HG03139 (cell line): Measurements from ENCODE around the gene OR52K1.
"Not testable (repeated sequence)": the region's sequence is repeated elsewhere in the genome, so short reads cannot be mapped to it uniquely, and the experiment has no call there.

Source experiments
- ATAC-seq: cut with Tn5 transposase; IDR thresholded peaks from one replicate; pipeline ENCODE4 v1.9.1; 2021; ENCODE audit not compliant: unreplicated experiment

The OR52K1 gene

DNA sequence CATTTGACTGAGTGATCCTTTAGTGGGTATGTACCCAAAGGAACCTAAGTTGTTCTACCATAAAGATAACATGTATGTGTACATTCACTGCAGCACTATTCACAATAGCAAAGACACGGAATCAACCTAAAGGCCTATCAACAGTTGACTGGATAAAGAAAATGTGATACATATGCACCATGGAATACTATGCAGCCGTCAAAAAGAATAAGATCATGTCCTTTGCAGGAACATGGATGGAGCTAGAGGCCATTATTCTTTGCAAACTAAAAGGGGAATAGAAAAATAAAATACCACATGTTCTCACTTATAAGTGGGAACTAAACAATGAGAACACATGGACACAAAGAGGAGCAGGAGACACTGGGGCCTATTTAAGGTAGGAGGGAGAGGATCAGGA, 9.0 kb downstream of the OR52K1 start:
- ATAC-seq: not testable (repeated sequence)

DNA sequence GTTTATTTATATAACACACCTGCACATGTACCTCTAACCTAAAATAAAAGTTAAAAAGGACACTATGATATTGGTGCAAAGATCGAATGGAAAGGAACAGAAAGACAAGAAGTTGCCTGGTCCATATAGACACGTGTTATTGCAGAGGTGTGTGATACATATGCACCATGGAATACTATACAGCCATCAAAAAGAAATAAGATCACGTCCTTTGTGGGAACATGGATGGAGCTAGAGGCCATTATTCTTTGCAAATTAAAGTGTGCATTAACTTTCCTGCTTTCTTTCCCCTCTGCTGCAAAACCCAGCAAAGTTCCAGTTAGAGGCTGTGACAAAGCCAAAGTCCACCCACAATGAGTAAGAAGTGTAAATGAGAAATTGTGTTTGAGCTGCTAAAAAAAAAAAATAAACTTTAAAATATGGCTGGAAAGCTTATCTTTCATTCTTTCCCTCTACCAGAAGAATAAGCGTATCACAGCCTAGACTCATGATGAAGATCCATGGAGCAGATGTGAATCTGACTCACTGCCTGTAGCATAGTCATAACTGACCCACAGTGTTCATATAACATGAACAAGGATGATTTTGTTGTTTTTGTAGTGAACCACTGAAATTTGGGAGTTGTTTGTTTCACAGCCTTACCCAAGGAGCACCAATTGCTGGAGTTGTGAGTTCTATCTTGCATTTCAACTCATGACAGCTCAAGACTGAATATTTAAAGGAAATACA, 9.6 kb downstream of the OR52K1 start:
- no peak for ATAC-seq

DNA sequence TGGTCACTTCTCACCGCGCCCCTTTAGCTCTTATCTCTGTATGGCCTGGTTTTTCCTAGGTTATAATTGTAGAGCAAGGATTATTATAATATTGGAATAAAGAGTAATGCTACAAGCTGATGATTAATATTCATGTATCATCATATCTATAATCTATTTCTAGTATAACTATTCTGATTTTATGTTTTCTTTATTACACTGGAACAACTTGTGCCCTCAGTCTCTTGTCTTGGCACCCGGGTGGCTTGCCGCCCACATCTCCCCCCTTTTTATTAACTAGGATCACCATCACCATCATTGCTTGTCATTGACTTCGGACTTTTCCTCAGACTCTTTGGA, 11.0 kb downstream of the OR52K1 start:
- no peak for ATAC-seq

DNA sequence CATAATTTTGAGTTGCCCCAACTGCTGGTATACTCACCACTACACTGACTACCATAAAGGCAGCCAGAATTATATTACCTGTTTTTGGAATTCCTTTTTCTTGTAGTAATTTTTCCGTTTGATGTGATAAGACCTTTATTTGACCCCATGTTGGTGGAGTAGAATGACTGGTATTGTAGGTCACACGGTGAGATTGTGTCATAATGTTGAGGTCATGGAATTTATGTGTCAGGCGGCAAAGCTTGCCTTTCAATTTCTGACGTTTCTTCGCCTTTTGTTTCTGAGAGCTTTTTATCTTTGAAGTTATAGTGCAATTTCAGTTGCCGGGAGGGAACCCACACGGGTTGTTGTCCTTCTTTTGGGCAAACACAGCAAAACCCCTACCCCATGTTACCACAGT, 13.0 kb downstream of the OR52K1 start:
- no peak for ATAC-seq

DNA sequence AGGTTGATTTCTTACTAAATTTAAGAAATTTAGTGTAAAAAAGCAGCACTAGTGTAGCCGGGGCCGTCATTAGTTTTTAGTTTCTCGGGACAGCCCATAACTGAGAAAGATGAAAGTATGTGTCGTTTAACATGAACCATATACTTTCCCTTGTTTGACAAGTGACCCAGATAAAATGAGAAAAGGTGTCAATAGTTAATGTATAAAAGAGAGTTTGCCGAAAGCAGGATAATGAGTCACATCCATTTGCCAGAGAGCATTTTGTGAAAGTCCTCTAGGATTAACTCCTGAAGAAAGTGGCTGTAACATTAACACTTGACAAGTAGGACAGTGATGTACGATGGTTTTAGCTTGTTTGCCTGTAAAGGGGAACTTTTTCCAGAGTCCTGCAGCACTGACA, 13.5 kb downstream of the OR52K1 start:
- no peak for ATAC-seq

DNA sequence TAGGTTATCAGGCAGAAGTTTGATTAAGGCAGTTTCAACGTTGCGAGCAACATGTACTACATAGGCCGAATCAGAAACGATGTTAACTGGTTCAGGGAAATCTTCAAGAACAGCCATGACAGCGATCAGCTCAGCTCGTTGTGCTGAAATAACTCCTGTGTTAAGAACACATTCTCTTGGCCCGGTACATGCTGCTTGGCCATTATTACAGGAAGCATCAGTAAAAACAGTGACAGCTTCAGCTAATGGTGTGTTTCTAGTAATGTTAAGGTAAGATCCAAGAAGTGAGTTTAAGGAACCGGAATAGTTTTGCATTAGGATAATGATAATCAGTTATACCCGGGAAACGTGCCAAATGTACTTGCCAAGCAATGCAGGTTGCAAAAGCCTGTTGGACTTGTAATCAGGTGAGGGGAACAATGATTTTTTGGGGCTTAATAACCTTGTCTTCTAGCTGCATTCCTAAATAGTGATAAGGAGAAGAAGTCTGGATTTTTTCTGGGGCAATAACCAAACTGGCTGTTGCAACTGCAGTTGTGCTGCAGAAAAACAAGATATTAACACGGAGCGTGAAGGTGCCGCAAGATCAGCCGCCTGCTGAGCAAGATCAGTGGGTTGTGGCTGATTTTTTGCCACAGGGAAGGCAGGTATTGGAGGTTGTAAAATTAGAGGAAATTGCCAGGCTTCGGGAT, 14.3 kb downstream of the OR52K1 start:
- ATAC-seq: no peak

DNA sequence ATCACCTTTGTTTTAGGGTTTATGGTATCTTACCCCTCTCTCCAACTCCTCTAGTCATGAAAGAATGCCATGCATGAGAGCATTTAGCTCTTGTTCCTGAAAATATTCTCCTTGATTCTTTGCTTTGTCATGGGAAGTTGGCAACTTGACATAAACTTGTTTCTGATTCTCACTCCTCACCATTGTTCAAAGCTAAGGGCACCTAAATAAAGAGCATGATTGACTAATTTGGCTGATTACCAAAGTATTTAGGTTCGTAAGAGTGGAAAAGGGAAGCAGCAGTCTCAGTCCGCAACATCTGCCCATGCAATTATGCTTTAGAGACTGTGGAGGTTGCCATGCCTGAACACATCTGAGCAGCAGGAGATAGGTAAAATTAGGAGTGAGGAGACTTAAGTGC, 26.4 kb downstream of the OR52K1 start:
- no peak for ATAC-seq

DNA sequence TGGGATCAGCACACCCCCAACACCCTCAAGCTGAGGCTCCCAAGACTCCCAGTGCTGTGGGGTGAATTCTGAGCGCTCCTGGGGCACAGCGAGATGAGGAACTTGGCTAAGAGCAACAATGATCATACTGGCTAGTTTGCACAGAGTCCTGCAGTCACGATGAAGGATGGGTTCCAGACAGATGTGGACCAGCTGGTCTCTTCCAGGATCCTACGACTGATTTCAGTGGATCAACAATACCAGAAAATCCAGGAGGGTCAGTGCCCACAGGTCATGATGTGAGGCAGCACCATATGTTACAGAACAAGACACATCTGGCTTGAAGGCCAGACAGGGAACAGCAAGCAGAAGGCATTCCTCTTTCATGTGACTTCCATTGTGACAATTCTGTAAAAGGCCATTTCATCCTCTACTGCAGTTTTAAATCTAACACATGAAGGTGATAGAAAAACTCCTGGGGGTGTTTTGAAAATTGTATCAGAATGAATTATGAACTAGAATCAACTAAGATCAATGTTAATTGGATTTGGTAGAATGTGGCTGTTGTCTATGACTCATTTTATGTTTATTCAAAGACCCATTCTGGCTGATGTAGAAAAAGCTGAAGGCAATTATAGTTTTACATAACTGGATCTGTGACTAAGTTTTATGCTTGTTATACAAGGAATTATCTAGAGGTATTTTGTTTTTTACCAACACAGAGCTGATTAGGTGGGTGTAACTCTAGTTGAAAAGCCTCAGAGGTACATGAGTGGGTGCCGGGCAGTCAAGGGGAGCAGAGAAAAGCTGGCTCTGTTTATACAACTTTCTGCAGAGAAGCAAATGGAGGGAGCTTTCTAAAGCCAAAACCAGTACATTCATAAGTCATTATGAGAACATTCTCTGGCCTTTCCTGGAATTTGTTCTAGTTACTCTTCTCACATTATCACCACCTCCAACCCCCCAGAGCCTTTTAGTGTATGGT, 29.1 kb downstream of the OR52K1 start:
- no peak for ATAC-seq

DNA sequence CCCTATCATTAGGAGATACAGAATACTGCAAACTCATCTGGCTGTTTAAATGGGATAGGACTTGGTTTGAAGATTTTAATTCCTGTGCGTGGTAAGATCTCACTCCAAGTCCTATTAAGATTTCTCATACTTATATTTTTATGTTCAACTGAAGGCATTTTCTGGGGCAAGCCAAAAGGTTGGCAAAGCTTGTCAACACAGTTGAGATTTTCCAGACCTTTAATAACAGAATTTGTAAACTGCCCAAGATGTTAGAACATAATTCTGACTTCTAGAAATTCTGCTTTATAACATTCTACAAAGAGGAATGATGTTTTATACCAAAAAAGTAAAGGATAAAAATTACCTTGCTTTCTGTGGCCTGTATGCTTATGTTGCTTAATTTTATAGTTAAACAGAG, 31.8 kb downstream of the OR52K1 start:
- ATAC-seq: no peak

DNA sequence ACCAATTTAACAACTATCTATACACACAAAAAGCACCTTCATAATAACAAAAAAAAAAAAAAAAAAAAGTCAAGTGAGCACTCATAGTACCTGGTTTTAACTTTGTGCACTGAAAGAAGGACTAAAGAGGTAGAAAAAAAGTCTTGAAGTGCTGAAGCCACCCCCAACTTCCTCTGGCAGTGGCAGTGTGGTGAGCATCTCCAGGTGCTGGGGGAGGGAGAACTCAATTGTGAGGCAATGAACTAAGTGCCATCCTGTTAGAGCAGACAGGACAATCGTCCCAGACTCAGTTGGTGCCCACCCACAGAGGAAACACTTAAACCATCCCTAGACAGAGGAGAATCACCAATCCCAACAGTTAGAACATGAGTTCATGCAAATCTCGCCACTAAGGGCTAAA, 39.9 kb downstream of the OR52K1 start:
- ATAC-seq: no peak

DNA sequence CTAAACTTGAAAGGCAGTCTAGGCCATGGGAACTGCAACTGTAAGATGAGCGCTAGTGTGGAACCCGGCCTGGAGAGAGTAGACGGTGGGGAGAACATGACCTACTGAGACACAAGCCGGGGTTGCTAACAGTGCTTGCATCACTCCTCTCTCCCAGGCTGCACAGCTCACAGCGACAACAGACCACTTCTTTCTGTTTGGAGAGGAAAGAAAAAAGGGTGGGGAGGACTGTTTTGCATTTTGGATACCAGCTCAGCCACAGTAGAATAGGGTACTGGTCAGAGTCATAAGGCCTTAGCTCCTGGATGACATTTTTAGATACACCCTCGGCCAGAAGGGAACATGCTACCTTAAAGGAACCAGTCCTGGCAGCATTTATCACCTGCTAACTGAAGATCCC, 40.3 kb downstream of the OR52K1 start:
- no peak for ATAC-seq

DNA sequence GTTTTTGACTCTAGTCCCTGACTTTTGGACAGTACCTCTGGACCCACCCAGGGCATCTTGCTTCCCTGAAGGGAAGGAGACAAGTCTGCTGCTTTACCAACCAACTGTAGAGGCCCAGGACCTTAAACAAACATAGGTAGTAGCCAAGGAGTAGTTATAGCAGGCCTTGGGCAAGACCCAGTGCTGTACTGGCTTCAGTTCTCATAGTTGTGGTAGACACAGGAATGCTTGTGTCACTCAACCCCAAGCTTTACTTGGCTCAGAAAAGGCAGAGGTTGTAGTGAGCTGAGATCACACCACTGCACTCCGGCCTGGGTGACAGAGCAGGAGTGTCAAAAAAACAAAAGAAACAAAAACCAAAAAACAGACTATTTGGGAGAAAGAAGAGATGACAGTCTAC, 41.2 kb downstream of the OR52K1 start:
- no peak for ATAC-seq

DNA sequence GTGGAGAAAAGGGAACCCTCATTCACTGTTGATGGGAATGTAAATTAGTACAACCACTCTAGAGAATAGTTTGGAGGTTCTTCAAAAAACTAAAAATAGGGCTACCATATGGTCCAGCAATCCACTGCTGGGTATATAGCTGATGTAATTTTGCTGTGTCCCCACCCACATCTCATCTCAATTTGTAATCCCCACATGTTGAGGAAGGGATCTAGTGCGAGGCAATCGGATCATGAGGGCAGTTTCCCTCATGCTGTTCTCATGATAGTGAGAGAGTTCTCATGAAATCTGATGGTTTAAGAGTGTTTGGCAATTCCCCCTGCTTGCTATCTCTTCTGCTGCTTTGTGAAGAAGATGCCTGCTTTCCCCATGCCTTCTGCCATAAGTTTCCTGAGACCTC, 45.5 kb downstream of the OR52K1 start:
- ATAC-seq: no peak

DNA sequence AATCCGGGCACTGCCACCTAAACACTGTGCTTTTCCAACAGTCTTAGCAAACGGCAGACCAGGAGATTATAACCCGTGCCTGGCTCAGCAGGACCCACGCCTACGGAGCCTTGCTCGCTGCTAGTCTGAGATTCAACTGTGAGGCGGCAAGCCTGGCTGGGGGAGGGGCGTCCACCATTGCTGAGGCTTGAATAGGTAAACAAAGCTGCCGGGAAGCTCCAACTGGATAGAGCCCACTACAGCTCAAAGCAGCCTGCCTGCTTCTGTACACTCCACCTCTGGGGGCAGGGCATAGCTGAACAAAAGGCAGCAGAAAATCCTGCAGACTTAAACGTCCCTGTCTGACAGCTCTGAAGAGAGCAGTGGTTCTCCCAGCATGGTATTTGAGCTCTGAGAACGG, 49.2 kb downstream of the OR52K1 start:
- ATAC-seq: not testable (repeated sequence)

DNA sequence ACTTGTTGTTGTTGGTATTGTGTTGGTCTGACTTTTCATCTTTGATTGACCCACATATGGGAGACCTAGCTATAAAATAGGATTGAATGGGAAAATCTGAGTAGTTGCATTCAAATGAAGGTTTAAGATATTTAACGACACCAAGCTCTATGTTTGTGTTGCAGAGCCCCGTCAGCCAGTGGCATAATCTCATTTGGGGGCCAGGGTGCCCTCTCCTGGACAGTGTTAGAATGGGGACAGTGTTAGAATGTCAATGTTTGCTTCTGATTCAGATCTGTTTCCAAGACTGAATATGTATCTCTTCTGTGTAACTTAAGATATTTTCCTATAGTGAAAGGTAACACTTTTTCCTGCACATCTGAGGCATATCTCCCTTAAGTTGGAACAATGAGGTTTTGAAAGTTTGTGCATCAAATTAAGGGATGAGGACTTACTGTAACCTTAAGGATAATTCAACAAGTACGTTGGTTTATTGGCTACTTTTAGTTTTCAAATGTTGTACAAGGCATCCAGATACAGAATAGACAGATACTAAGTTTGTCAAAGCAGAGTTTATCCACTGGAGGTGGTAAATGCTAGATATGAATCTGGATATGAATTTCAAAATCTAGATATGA, 57.3 kb downstream of the OR52K1 start:
- ATAC-seq: no peak

DNA sequence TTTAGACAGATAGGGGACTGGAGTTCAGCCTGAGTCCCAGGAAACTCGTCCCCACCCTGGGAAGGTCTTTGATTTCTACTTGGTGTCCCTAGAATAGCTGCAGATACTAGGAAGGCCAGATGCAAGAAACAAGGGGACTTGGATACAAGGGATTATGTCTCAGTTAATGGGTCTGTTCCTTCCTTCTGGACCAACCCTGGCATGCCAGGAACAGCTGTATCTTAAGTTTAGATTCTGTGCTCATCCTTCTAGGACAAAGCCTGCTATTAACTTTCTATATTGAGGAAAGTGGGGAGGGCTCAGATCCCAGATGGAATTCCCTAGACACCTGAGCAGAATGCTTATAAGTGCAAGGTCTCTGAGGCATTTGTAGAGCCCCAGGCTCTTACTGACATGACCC, 58.6 kb downstream of the OR52K1 start:
- ATAC-seq: no peak
